ENCODE measurements around the gene SDK1. TPM values are rescaled to one million over a fixed set of nuclear protein-coding genes. Genes with fewer than 3 reads are reported as not detected.

The SDK1 gene
- total RNA-seq, 1 donor from 2014 or later = 5.4 TPM

- TF ChIP-seq CTCF (IDR thresholded peaks at IDR 0.05) = no peak
- no peaks in the 10 kb centered on the region for H3K9me3 Mint-ChIP-seq (ENCODE audit: unreplicated experiment)
- H3K27me3 Mint-ChIP-seq (ENCODE audit: unreplicated experiment) = no peaks in the 10 kb centered on the region
- no peak overlapping the region for H3K27ac Mint-ChIP-seq (ENCODE audit: unreplicated experiment)
- H3K36me3 Mint-ChIP-seq (ENCODE audit: unreplicated experiment) = peaks cover 2% of the 10 kb centered on the region
- no peaks in the 10 kb centered on the region for H3K4me1 Mint-ChIP-seq (ENCODE audit: unreplicated experiment)
- no peak overlapping the region for H3K4me3 Mint-ChIP-seq (ENCODE audit: unreplicated experiment)
- no peak for DNase-seq (ENCODE audit: extremely low spot score, unreplicated experiment)
Observed at GRCh38 chr7:4209126-4209525, 908.1 kb downstream of the SDK1 start.

- DNase-seq (ENCODE audit: extremely low spot score, unreplicated experiment) = no peak
- no peak for TF ChIP-seq CTCF (IDR thresholded peaks at IDR 0.05)
- no peaks in the 10 kb centered on the region for H3K9me3 Mint-ChIP-seq (ENCODE audit: unreplicated experiment)
Observed at GRCh38 chr7:4209966-4210365, 908.9 kb downstream of the SDK1 start.

GRCh38 chr7:4210821-4211220 is 909.8 kb downstream of the SDK1 start:
- DNase-seq (ENCODE audit: extremely low spot score, unreplicated experiment) = no peak
- no peak overlapping the region for H3K4me3 Mint-ChIP-seq (ENCODE audit: unreplicated experiment)
- peaks cover 2% of the 10 kb centered on the region for H3K36me3 Mint-ChIP-seq (ENCODE audit: unreplicated experiment)
- no peaks in the 10 kb centered on the region for H3K27me3 Mint-ChIP-seq (ENCODE audit: unreplicated experiment)
- no peak overlapping the region for H3K27ac Mint-ChIP-seq (ENCODE audit: unreplicated experiment)
- H3K9me3 Mint-ChIP-seq (ENCODE audit: unreplicated experiment) = no peaks in the 10 kb centered on the region
- TF ChIP-seq CTCF (IDR thresholded peaks at IDR 0.05) = no peak
- H3K4me1 Mint-ChIP-seq (ENCODE audit: unreplicated experiment) = peaks cover under 1% of the 10 kb centered on the region

More at GRCh38 chr7:4209966-4210365, 908.9 kb downstream of the SDK1 start:
- Mint-ChIP-seq H3K36me3 (ENCODE audit: unreplicated experiment) (peaks cover 2% of the 10 kb centered on the region), H3K27me3 (ENCODE audit: unreplicated experiment) (no peaks in the 10 kb centered on the region), H3K4me1 (ENCODE audit: unreplicated experiment) (no peaks in the 10 kb centered on the region), H3K4me3 (ENCODE audit: unreplicated experiment) (no peak overlapping the region), H3K27ac (ENCODE audit: unreplicated experiment) (no peak overlapping the region)

GRCh38 chr7:4211261-4211660 is 910.2 kb downstream of the SDK1 start:
- Mint-ChIP-seq H3K4me3 (ENCODE audit: unreplicated experiment) (no peak overlapping the region), H3K27me3 (ENCODE audit: unreplicated experiment) (no peaks in the 10 kb centered on the region), H3K4me1 (ENCODE audit: unreplicated experiment) (peaks cover 4% of the 10 kb centered on the region), H3K36me3 (ENCODE audit: unreplicated experiment) (peaks cover 2% of the 10 kb centered on the region), H3K27ac (ENCODE audit: unreplicated experiment) (no peak overlapping the region), H3K9me3 (ENCODE audit: unreplicated experiment) (no peaks in the 10 kb centered on the region)
- DNase-seq (ENCODE audit: extremely low spot score, unreplicated experiment) = no peak
- TF ChIP-seq CTCF (IDR thresholded peaks at IDR 0.05) = no peak

GRCh38 chr7:4212376-4212775 is 911.3 kb downstream of the SDK1 start:
- Mint-ChIP-seq H3K9me3 (ENCODE audit: unreplicated experiment) (no peaks in the 10 kb centered on the region), H3K27ac (ENCODE audit: unreplicated experiment) (no peak overlapping the region), H3K27me3 (ENCODE audit: unreplicated experiment) (no peaks in the 10 kb centered on the region), H3K36me3 (ENCODE audit: unreplicated experiment) (peaks cover 2% of the 10 kb centered on the region), H3K4me1 (ENCODE audit: unreplicated experiment) (peaks cover 4% of the 10 kb centered on the region), H3K4me3 (ENCODE audit: unreplicated experiment) (no peak overlapping the region)
- no peak for TF ChIP-seq CTCF (IDR thresholded peaks at IDR 0.05)
- no peak for DNase-seq (ENCODE audit: extremely low spot score, unreplicated experiment)

All from osteocyte (in vitro differentiated cells).